Mammary epithelial cell (primary cell): ENCODE results near the gene TAF10.

ENCODE experiments used
- CTCF ChIP-seq, 2 donors: IDR thresholded peaks in 1 of 2; conservative IDR thresholded peaks in 1 of 2; 2 replicates each; pipeline ENCODE4 v1.5.1; 2011 to 2012; ENCODE audit warnings: inconsistent platforms in 2 of 2, low read length in 2 of 2, mild to moderate bottlenecking in 2 of 2, control low read depth in 1 of 2, low read depth in 1 of 2; ENCODE audit not compliant: insufficient read depth in 1 of 2; ENCODE audit errors: extremely low read depth in 1 of 2
- EZH2 ChIP-seq: IDR thresholded peaks from 2 replicates; pipeline ENCODE4 v1.6.1; 2012; ENCODE audit warnings: low read length, inconsistent platforms, borderline replicate concordance

DNA sequence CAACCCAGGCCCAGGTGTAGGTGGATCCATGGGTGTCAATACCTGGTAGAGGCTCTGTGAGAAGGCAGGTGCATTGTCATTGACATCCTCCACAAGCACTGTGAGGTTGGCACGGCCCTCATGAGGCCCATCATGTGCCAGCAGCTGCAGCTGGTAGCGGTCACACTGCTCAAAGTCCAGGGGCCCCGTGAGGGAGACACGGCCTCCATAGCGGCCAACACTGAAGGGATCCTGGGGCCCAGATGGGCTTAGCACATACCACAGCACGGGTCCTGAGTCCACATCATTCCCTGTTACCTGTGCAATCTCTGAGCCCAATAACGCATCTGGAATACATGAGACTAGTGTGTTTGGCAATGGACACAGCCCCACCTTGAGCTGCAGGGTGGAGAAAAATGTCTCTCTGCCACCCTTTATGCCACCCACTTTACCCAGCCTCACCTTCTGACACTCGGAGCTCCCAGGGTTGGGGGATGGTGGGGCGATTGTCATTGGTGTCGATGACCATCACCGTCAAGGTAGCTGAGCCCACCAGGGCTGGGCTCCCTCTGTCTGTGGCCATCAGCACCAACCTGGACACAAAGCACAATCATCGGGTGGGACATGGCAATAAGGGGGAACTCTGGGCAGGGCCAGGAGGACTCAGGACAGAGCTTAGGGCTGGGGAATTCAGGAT lies 13.3 kb upstream of the TAF10 start:
- no peak for TF ChIP-seq CTCF (conservative IDR thresholded peaks at IDR 0.05 in 1 of 2, IDR thresholded peaks at IDR 0.05 in 1 of 2; ENCODE audit: extremely low read depth in 1 of 2, insufficient read depth in 1 of 2, low read depth in 1 of 2, low read length in 2 of 2)
- TF ChIP-seq EZH2, result no peak
